MM.1S (cell line): ENCODE results near the gene PSAPL1.

Experiments used
- EZH2phosphoT487 ChIP-seq: fragments of 300-600 bp; sonication (generic); IDR thresholded peaks from 2 replicates; pipeline ENCODE4 v1.6.1; 2018; ENCODE audit warnings: antibody characterized with exemption, low read length
- TF ChIP-seq, protein P1 (sequence below): fragments of 300-600 bp; sonication (generic); IDR thresholded peaks from 2 replicates; pipeline ENCODE4 v1.5.1; 2016; ENCODE audit warnings: antibody characterized with exemption, low read length, mixed read lengths

DNA sequence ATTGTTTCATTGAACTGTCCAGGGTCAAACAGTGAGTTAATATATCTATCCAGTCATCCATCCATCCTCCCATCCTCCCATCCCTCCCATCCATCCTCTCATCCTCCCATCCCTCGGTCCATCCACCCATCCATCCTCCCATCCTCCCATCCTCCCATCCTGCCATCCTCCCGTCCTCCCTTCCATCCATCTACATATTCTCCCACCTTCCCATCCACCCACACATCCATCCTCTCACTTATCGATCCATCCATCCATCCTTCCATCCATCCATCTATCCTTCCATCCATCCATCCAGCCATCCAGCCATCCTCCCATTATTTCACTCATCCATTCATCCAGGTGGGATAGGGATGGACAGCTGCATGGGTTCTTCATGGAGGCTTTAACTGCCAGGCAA lies 35.4 kb upstream of the PSAPL1 start:
- TF ChIP-seq, protein P1, sequence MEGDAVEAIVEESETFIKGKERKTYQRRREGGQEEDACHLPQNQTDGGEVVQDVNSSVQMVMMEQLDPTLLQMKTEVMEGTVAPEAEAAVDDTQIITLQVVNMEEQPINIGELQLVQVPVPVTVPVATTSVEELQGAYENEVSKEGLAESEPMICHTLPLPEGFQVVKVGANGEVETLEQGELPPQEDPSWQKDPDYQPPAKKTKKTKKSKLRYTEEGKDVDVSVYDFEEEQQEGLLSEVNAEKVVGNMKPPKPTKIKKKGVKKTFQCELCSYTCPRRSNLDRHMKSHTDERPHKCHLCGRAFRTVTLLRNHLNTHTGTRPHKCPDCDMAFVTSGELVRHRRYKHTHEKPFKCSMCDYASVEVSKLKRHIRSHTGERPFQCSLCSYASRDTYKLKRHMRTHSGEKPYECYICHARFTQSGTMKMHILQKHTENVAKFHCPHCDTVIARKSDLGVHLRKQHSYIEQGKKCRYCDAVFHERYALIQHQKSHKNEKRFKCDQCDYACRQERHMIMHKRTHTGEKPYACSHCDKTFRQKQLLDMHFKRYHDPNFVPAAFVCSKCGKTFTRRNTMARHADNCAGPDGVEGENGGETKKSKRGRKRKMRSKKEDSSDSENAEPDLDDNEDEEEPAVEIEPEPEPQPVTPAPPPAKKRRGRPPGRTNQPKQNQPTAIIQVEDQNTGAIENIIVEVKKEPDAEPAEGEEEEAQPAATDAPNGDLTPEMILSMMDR: no peak
- no peak for TF ChIP-seq EZH2phosphoT487
